ENCODE measurements around the gene SNX25.

- TF ChIP-seq CTCF (IDR thresholded peaks at IDR 0.05; ENCODE audit: poor library complexity, severe bottlenecking) (no peak), REST (IDR thresholded peaks at IDR 0.05; ENCODE audit: borderline replicate concordance) (no peak), EP300 (conservative IDR thresholded peaks at IDR 0.05; ENCODE audit: poor library complexity, severe bottlenecking) (no peak), EZH2 (IDR thresholded peaks at IDR 0.05; ENCODE audit: borderline replicate concordance, insufficient read depth, low read length, poor library complexity, severe bottlenecking) (no peak)
These were observed 149.6 kb downstream of the SNX25 start for GRCh38 chr4:185358959-185359358.

Data from neural cell (in vitro differentiated cells).